Limb (tissue), 2 donors: Measurements from ENCODE around the gene SCML2.
"Not testable (repeated sequence)": the region's sequence is repeated elsewhere in the genome, so short reads cannot be mapped to it uniquely, and the experiment has no call there.

Experiments used
- DNase-seq, 2 donors: peaks; one replicate each; pipeline ENCODE4 v3.0.0-alpha.2; 2016; ENCODE audit errors: extremely low spot score in 2 of 2

The SCML2 gene

DNA sequence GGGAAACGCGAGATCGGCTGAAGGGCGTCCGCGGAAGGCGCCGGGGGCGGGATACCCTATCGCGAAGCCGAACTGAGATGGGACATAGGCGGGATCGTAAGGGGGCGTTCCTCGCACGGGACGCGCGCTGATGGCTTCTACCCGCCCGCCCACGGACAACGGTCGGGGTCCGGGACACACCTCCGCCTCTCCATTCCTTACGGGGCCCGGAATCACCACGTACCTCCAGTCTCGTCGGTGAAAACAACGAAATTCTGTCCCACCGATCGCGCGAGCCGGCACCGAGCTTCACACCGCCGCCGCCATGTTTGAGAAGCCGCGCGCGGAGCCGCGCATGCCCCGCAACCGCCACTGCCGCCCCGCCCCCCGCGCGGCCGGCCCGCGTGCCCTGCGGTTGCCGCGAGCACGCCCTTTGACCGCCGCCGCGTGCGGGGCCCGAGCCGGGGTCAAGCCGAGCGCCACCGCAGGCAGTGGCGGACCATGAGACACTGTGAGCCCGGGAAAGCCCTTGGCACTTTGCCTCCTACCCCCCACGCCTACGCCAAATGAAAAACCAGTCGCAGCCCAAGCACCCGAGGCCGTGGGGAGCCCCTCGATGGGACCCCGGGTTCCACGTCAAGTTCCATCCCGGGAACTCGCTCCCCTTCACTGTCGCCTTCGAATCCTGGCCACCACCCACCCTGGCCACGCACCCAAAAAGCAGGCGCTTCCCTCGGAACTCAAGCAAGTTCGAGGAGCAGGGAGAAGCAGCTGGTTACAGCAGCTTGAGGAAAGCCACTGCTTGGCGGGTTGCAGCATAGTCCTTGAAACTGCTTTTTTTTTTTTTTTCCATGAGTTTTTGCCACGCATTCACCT lies at the start of gene SCML2:
Gene SCML2, minus strand, starts transcription at position 320 of the 855 bp plus-strand sequence. CDS start 20,617 bp downstream, outside the sequence.
- DNase-seq, result peak; percentile 18 to 78

- DNase-seq, result no peak
These were observed 47.3 kb upstream of the SCML2 start for GRCh38 chrX:18401848-18402213.

GRCh38 chrX:18394477-18394876 lies 40.0 kb upstream of the SCML2 start:
- peak in 1 of 2 donors; percentile 27 for DNase-seq

GRCh38 chrX:18390941-18391538 lies 36.6 kb upstream of the SCML2 start:
- peak; percentile 49 to 60 for DNase-seq

DNA sequence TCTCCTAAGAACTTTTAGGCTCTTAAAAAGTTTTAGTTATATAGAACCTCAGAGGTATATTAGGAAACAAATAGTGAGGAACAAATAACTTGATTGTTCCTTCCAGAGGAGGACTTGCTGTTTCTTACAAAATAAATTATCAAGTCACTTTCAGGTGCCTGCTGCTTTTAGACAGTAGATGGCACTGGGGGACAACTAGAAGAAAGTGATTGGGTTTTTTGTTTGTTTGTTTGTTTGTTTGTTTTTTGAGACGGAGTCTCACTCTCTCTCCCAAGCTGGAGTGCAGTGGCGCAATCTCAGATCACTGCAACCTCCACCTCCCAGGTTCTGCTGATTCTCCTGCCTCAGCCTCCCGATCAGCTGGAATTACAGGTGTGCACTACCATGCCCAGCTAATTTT lies 35.5 kb upstream of the SCML2 start:
- no peak for DNase-seq

- DNase-seq, result no peak
These were observed 23.3 kb upstream of the SCML2 start for GRCh38 chrX:18377796-18378195.

- DNase-seq, result not testable (repeated sequence)
These were observed 20.8 kb upstream of the SCML2 start for GRCh38 chrX:18375131-18375805.

DNA sequence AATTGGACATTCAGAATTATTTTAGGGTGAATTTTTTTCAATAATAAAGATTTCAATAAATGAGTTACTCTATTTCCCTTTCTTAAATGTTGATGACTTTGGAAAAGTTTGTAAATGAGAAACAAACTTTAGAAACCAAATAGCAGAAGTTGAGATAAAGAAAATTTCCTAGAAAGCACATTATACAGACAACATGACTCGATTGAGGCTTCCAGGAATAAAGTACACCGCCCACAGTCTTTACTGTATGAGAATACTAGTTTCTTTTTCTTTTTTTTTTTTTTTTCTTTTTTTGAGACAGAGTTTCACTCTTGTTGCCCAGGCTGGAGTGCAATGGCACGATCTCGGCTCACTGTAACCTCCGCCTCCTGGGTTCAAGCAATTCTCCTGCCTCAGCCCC lies 14.6 kb upstream of the SCML2 start:
- DNase-seq, result not testable (repeated sequence)

DNA sequence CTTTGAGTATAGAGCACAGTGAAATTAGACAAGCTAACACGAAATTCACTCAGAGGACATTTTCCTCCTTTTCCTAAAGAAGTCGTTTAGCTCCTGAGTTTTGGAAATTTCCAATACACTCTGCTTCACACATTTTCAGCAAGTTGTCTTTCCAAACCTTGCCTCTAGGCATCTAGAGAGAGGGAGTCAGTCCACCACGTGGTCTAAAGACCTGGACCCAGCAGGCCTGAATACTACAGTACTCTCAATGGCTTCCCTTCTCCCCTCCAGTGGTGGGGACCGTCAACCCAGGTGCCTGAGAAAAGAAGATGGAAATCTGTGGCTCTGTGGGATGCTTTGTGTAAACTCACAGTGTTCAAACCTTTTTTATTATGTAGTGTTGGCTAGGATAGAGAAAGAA lies 13.9 kb upstream of the SCML2 start:
- DNase-seq, result no peak

DNA sequence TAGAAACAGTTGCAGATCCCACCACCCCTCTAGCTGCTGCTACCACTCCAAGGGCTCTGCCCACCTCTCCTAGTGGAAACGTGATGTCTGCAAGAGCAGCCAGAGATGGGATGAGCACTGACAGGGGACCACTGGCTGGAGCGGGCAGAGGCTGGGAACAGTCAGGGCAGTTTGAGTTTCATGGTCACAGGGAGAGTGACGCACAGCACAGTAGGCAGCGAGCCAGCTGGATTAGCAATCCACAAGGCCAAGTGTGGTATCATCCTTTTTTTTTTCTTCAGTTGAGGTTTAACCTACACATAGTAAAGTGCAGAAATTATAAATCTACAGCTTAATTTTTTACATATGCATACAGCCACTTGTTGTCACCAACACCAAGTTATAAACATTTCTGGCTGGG lies 6.4 kb upstream of the SCML2 start:
- DNase-seq, result no peak

DNA sequence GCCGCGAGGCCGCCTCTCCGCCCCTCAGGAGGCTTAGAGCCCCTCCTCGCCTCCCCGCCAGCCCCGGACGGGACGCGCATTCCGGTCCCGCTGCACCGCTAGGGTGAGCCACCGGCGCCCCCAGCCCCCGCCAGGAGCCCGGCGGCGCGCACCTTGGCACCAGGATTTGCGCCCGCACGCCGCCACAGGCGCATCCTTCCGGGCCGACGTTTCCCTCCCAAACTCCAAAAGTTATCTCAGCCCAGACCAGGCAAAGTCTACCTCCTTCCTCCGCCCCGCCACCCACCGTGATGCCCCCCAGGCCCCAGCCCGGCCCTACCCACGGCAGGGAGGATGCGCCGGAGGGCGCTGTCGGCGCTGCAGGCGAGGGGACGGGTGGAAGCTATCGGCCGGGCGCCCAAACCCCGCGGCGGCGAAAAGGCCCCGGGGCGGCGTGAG lies 538 bp downstream of the SCML2 start:
- no peak for DNase-seq

DNA sequence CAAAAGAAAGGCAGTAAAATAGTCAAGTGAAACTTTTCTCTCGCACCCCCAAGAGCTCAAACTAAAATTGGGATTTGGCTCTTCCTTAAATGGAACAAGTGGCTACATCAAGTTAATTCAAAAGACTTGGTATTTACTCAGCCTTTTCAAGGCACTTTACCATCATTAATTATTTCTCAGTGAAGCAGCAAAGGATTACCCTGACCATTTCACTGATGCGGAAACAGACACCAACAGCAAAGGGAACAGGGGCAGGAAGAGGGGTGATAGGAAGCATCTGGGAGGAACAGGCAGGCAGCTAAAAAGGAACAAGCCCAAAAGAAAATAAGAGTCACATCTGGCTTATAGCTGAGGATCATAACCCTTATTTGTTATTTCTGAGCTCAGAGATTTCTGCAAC lies 2.7 kb downstream of the SCML2 start:
- DNase-seq, result no peak

DNA sequence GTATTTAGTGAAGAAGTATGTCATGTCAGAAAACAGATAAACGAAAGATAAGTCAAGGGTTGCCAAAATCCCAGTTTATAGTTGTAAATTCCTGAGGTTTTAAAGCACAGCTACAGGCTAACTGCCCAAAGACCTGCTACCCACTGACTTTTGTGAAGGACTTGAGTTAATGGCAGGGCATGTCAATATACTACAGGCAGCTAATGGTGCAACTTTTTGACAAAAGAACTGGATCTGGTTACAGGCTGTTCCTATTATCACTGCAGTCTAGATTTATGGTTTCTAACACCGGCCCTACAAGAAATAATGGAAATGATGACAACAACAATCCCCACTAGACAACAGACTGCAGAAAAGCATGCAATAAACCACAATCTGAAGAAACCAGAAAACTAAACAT lies 6.4 kb downstream of the SCML2 start:
- DNase-seq, result no peak

- no peak for DNase-seq
These were observed 45.1 kb downstream of the SCML2 start for GRCh38 chrX:18309401-18309800.

DNA sequence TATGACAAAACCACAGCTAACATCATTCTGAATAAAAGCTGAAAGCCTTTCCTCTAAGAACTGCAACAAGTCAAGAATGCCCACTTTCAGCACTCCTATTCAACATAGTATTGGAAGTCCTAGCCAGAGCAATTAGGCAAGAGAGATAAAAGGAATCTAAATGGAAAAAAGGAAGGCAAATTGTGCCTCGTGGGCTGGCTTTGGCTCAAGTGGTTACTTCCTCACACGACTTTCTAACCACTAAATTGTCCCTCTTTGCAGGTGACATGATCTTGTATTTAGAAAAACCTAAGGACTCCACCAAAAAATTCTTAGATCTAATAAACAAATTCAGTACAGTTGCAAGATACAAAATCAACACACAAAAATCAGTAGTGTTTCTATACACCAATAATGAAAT lies 57.2 kb downstream of the SCML2 start:
- DNase-seq, result no peak

DNA sequence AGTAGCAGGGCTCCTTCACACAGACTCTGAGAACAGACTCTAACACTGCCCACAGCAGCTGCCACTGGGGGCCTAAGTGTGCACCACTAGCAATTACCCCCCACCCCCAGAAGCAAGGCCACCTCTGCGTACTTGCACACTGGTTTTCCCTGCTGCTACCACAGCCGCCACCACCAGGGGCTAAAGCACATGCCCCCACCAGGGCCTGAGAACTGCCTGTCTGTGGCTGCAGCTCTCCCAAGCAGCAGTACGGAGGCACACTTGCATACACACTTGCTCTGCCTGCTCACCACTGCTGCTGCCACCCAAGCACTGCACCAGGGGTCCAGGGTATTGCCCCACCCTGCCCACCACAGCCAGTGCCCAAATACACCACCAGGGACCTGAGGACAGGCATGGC lies 59.6 kb downstream of the SCML2 start:
- DNase-seq, result no peak

DNA sequence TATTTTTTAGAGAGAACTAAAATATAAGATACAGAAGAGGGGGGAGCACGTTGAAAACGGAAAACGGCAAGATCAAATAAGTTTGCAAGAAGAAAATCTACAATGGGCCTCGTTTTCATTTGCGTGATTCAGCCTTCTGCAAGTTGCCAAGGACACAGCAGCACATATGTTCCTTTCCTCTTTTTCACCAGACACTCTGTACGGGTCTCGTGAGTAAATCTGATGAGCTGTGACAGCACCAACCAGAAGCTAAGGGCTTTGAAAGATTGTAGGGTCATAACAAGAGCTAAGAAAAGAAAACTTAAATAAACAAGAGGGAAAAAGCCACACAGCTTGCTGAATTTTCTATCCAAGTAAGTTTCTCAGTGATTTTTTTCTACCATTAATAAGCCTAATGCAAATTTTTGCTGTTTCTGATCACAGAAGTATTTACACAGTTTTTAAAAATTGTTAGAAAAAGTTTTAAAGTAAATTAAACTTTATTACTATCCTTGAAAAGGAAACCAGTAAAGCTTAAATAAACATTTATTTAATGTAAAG lies 63.4 kb downstream of the SCML2 start:
- peak in 1 of 2 donors; percentile 15 for DNase-seq

DNA sequence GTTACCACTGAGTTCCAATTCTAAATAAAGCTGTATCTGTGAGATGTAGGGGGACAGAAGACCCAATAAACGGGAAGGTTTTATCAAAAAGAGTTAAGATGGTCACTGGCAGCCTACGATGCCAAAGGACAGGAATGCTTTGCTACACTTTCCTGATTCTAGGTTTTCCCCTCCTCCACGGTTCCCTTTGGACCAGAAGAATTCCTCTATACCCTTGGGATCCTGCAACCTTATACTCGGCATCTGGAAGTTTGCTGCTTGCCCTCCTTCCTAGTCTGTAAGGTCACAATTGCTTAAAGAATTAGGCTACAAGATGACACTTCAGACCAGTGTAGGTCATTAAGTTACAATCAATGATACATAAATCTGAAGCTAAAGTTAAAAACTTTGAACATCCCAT lies 64.3 kb downstream of the SCML2 start:
- DNase-seq, result no peak

GRCh38 chrX:18288716-18289115 lies 65.8 kb downstream of the SCML2 start:
- no peak for DNase-seq

DNA sequence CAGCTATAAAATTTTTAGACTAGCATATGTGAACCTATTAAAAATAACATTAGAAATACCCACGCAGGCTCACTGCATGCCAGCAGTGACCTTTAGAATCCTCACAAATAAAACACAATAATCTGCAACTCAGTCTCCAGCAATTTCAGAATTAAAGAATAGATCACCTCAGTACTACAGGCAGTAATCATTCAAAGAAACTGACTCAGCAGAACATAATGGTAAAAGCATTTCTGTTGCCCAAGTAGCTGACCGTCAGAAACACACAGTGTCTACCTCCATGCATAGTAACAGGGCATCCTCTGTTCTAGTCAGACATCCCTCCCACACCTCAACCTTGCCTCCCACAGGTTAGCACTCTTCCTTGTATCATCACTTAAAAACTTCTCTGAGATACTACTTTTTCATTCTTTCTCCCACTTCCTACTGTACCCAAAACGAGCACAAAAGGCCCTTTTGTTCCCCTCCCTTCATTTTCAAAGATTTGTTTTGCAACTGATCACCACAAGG lies 68.1 kb downstream of the SCML2 start:
- DNase-seq, result no peak

- DNase-seq, result no peak
These were observed 76.0 kb downstream of the SCML2 start for GRCh38 chrX:18278449-18278848.

DNA sequence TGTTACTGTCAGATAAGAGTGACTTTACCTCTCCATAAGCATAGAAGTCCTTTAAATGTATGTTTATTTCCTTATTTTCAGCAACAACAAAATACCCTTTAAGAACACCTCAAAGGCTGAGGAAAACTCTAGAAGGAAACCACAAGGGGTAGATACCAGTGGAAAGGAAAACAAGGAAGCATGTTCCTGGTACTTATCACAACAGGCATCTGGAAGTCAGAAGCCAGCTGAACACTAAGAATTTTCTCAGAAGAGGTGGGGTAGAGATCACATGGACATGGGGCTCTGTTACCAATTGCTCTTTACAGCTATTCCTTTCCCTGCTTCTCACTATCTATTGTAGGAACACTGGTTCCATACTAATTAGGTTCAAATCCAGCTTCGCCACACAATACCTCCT lies 82.3 kb downstream of the SCML2 start:
- no peak for DNase-seq
